SJCRH30 (cell line): Measurements from ENCODE around the gene CUL4A. TPM values are rescaled to one million over a fixed set of nuclear protein-coding genes. Genes with fewer than 3 reads are reported as not detected.

Experiments
- DNase-seq, 2 experiments: peaks; one replicate each; pipeline ENCODE4 v3.0.0-alpha.2; 2015 to 2020
- H3K27ac ChIP-seq: fragments of 250-450 bp; sonication (Bioruptor Pico); 2 replicates; pipeline ENCODE4 v1.5.1; 2020; ENCODE audit warnings: mild to moderate bottlenecking, moderate library complexity
- H3K27me3 ChIP-seq: fragments of 250-450 bp; sonication (Bioruptor Pico); 2 replicates; pipeline ENCODE4 v1.5.1; 2020; ENCODE audit warnings: mild to moderate bottlenecking, moderate library complexity
- H3K36me3 ChIP-seq: fragments of 250-450 bp; sonication (Bioruptor Pico); 2 replicates; pipeline ENCODE4 v1.5.1; 2020; ENCODE audit warnings: mild to moderate bottlenecking, moderate library complexity
- H3K4me1 ChIP-seq: fragments of 250-450 bp; sonication (Bioruptor Pico); 2 replicates; pipeline ENCODE4 v1.5.1; 2020; ENCODE audit warnings: mild to moderate bottlenecking, moderate library complexity
- H3K4me3 ChIP-seq: fragments of 250-450 bp; sonication (Bioruptor Pico); 2 replicates; pipeline ENCODE4 v1.5.1; 2020; ENCODE audit warnings: mild to moderate bottlenecking, moderate library complexity
- H3K9me3 ChIP-seq: fragments of 250-450 bp; sonication (Bioruptor Pico); replicated peaks from 2 replicates; pipeline ENCODE4 v1.5.1; 2020; ENCODE audit warnings: mild to moderate bottlenecking, moderate library complexity
- total RNA-seq: library from RNA; depleted of rRNA; stranded (reverse); fragments of >200 nt; shearing (Covaris generic); gene quantifications from 2 replicates; pipeline ENCODE4 v1.2.3, GENCODE V29; 2014

CUL4A gene
- total RNA-seq, 1 experiment from 2014 or later: 67.4 TPM

- Histone ChIP-seq H3K4me1 (no peaks in the 10 kb centered on the region), H3K27ac (no peak overlapping the region), H3K4me3 (no peak overlapping the region), H3K9me3 (no peaks in the 10 kb centered on the region), H3K27me3 (no peaks in the 10 kb centered on the region), H3K36me3 (peaks cover 6% of the 10 kb centered on the region)
- DNase-seq: no peak
These were observed 37.9 kb upstream of the CUL4A start for GRCh38 chr13:113171250-113172125.

GRCh38 chr13:113172419-113172926 lies 36.9 kb upstream of the CUL4A start:
- Histone ChIP-seq H3K4me3 (no peak overlapping the region), H3K4me1 (no peaks in the 10 kb centered on the region), H3K9me3 (no peaks in the 10 kb centered on the region), H3K27me3 (no peaks in the 10 kb centered on the region), H3K36me3 (peaks cover 16% of the 10 kb centered on the region), H3K27ac (no peak overlapping the region)
- DNase-seq: no peak

DNA sequence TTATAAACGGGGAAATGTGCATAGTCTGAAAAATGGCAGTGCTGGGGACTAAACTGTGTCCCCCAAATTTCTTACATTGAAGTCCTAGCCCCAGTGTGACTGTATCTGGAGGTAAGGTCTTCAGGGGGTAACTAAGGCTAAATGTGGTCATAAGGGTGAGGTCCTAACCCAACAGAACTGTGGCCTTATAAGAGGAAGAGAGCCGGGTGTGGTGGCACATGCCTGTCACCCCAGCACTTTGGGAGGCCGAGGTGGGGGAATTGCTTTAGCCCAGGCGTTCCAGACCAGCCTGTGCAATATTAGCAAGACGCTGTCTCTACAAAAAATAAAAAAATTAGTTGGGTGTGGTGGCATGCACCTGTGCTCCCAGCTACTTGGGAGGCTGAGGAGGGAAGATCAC lies 33.1 kb upstream of the CUL4A start:
- DNase-seq: no peak
- Histone ChIP-seq H3K27ac (no peak overlapping the region), H3K4me3 (no peak overlapping the region), H3K4me1 (peaks cover 15% of the 10 kb centered on the region), H3K36me3 (peaks cover 40% of the 10 kb centered on the region), H3K9me3 (no peaks in the 10 kb centered on the region), H3K27me3 (no peaks in the 10 kb centered on the region)

- Histone ChIP-seq H3K4me3 (no peak overlapping the region), H3K4me1 (peaks cover 15% of the 10 kb centered on the region), H3K27me3 (no peaks in the 10 kb centered on the region), H3K27ac (no peak overlapping the region), H3K9me3 (no peaks in the 10 kb centered on the region), H3K36me3 (peaks cover 46% of the 10 kb centered on the region)
- no peak for DNase-seq
These were observed 32.6 kb upstream of the CUL4A start for GRCh38 chr13:113176822-113177221.

GRCh38 chr13:113178070-113178895 lies 31.1 kb upstream of the CUL4A start:
- Histone ChIP-seq H3K4me1 (peaks cover 15% of the 10 kb centered on the region), H3K36me3 (peaks cover 52% of the 10 kb centered on the region), H3K4me3 (no peak overlapping the region), H3K27me3 (no peaks in the 10 kb centered on the region), H3K27ac (peak overlapping the region; percentile 61), H3K9me3 (no peaks in the 10 kb centered on the region)
- peak in 1 of 2 experiments; percentile 51 for DNase-seq

DNA sequence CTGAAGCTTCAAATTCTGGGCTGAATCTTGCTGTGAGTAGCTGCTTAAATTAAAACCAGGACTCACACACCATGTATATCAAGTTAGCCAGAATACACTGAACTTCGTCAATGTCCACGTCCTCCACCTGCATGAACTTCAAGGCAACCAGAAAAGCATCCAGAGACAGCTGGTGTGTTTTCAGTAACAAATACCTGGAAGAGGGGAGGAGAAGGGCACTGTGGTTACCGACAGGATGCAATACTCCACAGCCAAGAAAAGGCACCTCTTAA lies 30.6 kb upstream of the CUL4A start:
- H3K27me3 ChIP-seq: no peaks in the 10 kb centered on the region
- H3K36me3 ChIP-seq: peaks cover 58% of the 10 kb centered on the region
- H3K27ac ChIP-seq: peak overlapping the region; percentile 61
- no peak overlapping the region for H3K4me3 ChIP-seq
- peaks cover 15% of the 10 kb centered on the region for H3K4me1 ChIP-seq
- DNase-seq: no peak
- H3K9me3 ChIP-seq: no peaks in the 10 kb centered on the region

- DNase-seq: no peak
- Histone ChIP-seq H3K27ac (no peak overlapping the region), H3K27me3 (no peaks in the 10 kb centered on the region), H3K36me3 (peaks cover 62% of the 10 kb centered on the region), H3K9me3 (no peaks in the 10 kb centered on the region), H3K4me1 (peaks cover 15% of the 10 kb centered on the region), H3K4me3 (no peak overlapping the region)
These were observed 29.8 kb upstream of the CUL4A start for GRCh38 chr13:113179374-113180230.

GRCh38 chr13:113182046-113182445 lies 27.4 kb upstream of the CUL4A start:
- Histone ChIP-seq H3K27ac (no peak overlapping the region), H3K4me3 (no peak overlapping the region), H3K4me1 (peaks cover 26% of the 10 kb centered on the region), H3K36me3 (peaks cover 54% of the 10 kb centered on the region), H3K27me3 (no peaks in the 10 kb centered on the region), H3K9me3 (no peaks in the 10 kb centered on the region)
- no peak for DNase-seq

DNA sequence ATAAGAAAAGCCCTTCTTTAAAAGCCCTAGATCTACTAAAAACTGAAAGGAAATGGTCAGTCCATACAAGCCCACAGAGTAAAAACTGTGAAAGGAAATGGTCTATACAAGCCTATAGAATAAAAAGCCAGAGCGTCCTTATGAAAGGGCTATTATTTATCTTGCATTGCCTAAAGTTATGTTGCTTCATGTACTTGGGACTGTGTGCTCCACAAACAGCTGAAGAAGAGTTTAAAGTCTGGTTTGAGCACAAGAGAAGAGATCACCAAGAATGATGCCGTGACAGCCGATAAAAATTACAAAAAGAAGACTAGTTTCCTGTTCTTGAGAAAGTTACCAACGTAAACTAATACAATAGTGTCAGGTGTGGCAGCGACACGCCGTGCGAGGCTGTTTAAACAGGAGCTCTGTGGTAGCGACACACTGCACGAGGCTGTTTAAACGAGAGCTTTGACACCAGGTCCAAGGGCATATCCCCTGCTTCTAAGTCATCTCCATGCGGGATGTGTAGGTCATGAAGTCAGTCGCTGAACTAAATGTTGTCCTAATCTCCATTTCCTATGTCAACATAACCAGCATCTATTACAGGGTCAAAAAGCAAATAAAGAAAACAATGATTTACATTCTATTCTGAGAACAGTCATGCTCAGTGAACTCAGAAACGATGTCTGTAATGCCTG lies 25.8 kb upstream of the CUL4A start:
- no peak overlapping the region for H3K4me3 ChIP-seq
- no peaks in the 10 kb centered on the region for H3K9me3 ChIP-seq
- H3K4me1 ChIP-seq: peaks cover 30% of the 10 kb centered on the region
- DNase-seq: no peak
- no peak overlapping the region for H3K27ac ChIP-seq
- peaks cover 46% of the 10 kb centered on the region for H3K36me3 ChIP-seq
- no peaks in the 10 kb centered on the region for H3K27me3 ChIP-seq

DNA sequence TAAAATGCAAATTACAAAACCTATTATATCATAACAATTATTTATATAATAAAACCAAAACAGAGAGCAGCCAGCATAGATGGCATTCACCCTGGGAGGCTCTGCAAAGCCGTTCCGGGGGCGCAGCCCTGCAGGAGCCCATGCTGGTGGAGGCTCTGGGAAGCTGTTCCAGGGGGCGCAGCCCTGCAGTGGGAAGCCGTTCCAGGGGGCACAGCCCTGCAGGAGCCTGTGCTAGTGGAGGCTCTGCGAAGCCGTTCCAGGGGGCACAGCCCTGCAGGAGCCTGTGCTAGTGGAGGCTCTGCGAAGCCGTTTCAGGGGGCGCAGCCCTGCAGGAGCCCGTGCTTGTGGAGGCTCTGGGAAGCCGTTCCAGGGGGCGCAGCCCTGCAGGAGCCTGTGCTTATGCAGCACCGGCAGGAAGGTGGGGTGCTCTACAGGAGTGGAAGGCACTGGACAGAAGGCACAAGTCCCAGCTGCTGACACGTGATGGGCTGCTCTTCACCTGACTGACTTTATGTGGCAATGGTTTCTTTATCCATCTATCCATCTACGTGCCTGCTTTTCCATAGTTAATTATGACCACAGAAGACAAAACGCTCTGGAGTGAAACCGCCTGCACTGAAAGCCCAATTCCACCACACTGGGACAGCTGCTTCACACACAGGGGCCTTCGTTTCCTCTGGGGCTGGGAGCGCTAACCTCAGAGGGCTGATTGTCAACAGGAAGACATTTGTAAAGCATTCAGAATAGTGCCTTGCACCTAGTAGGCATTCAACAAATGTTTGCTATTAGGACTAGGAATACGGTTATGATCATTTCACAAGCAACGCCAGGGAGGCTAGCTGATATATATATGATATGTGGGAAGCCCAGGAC lies 24.6 kb upstream of the CUL4A start:
- Histone ChIP-seq H3K4me1 (peaks cover 24% of the 10 kb centered on the region), H3K36me3 (peaks cover 41% of the 10 kb centered on the region), H3K27me3 (no peaks in the 10 kb centered on the region), H3K4me3 (no peak overlapping the region), H3K9me3 (no peaks in the 10 kb centered on the region), H3K27ac (no peak overlapping the region)
- peak in 1 of 2 experiments; percentile 17 for DNase-seq

- Histone ChIP-seq H3K4me1 (peaks cover 23% of the 10 kb centered on the region), H3K27ac (peak overlapping the region; percentile 49), H3K4me3 (no peak overlapping the region), H3K36me3 (peaks cover 32% of the 10 kb centered on the region), H3K27me3 (no peaks in the 10 kb centered on the region), H3K9me3 (no peaks in the 10 kb centered on the region)
- no peak for DNase-seq
These were observed 23.1 kb upstream of the CUL4A start for GRCh38 chr13:113186061-113186900.

GRCh38 chr13:113187263-113187669 lies 22.1 kb upstream of the CUL4A start:
- H3K4me1 ChIP-seq: peaks cover 23% of the 10 kb centered on the region
- no peak overlapping the region for H3K4me3 ChIP-seq
- H3K27ac ChIP-seq: peak overlapping the region; percentile 49
- DNase-seq: peak; percentile 71 to 81
- H3K9me3 ChIP-seq: no peaks in the 10 kb centered on the region
- H3K36me3 ChIP-seq: peaks cover 27% of the 10 kb centered on the region
- H3K27me3 ChIP-seq: no peaks in the 10 kb centered on the region
